HUES48 (cell line): ENCODE results near the gene CYP4F2.
"Not testable (repeated sequence)": the region's sequence is repeated elsewhere in the genome, so short reads cannot be mapped to it uniquely, and the experiment has no call there.

Experiments
- H3K27ac ChIP-seq: one replicate; pipeline ENCODE4 v1.7.0; 2013; ENCODE audit warnings: low read depth, low read length, inconsistent platforms
- H3K27me3 ChIP-seq: 2 replicates; pipeline ENCODE4 v1.6.1; 2013; ENCODE audit warnings: mild to moderate bottlenecking, low read length; ENCODE audit not compliant: control insufficient read depth, insufficient read depth
- H3K36me3 ChIP-seq: 2 replicates; pipeline ENCODE4 v1.6.1; 2013; ENCODE audit warnings: low read length; ENCODE audit not compliant: control insufficient read depth, insufficient read depth
- H3K4me1 ChIP-seq: 2 replicates; pipeline ENCODE4 v1.6.1; 2013; ENCODE audit warnings: mild to moderate bottlenecking, low read length; ENCODE audit not compliant: control insufficient read depth, insufficient read depth
- H3K4me3 ChIP-seq: 2 replicates; pipeline ENCODE4 v1.5.1; 2013; ENCODE audit warnings: mild to moderate bottlenecking, low read depth, low read length
- H3K9ac ChIP-seq: 2 replicates; pipeline ENCODE4 v1.6.1; 2013; ENCODE audit warnings: mild to moderate bottlenecking, low read depth, low read length, moderate library complexity
- H3K9me3 ChIP-seq: 2 replicates; pipeline ENCODE4 v1.6.1; 2013; ENCODE audit warnings: low read length; ENCODE audit not compliant: control insufficient read depth, insufficient read depth

CYP4F2 gene

DNA sequence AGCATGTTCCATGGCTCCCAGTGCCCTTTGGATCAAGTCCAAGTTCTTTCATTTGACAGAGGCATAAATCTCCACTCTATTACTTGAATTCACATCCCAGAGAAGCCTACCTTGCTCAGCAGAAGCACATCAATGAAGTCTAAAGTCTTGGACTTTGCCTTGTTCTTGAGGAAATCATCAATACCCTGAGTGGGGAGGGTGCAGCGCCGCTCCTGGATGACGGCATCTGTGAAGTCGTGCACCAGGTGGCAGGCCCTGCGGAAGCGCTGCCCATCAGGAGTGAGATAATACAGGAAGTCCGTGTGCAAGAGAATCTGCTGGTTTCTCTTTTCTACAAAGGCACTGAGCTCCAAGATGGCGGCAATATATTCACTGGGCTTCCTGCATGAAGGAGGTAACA is 25.8 kb upstream of the CYP4F2 start:
- Histone ChIP-seq H3K4me3 (no peak overlapping the region), H3K9ac (no peak overlapping the region), H3K4me1 (no peaks in the 10 kb centered on the region), H3K9me3 (peaks cover 86% of the 10 kb centered on the region), H3K27me3 (no peaks in the 10 kb centered on the region), H3K36me3 (no peaks in the 10 kb centered on the region), H3K27ac (no peak overlapping the region)

- H3K36me3 ChIP-seq: no peaks in the 10 kb centered on the region
- H3K4me1 ChIP-seq: no peaks in the 10 kb centered on the region
- H3K27ac ChIP-seq: no peak overlapping the region
- no peaks in the 10 kb centered on the region for H3K27me3 ChIP-seq
- peaks cover 84% of the 10 kb centered on the region for H3K9me3 ChIP-seq
- H3K4me3 ChIP-seq: no peak overlapping the region
- H3K9ac ChIP-seq: no peak overlapping the region
Measured at GRCh38 chr19:15922021-15922420, 24.1 kb upstream of the CYP4F2 start.

- Histone ChIP-seq H3K9me3 (peaks cover 88% of the 10 kb centered on the region), H3K27me3 (no peaks in the 10 kb centered on the region), H3K27ac (no peak overlapping the region)
Measured at GRCh38 chr19:15919243-15919642, 21.4 kb upstream of the CYP4F2 start.

GRCh38 chr19:15915109-15915508 is 17.2 kb upstream of the CYP4F2 start:
- Histone ChIP-seq H3K9me3 (peaks cover 83% of the 10 kb centered on the region), H3K4me3 (no peak overlapping the region)

More at GRCh38 chr19:15919243-15919642, 21.4 kb upstream of the CYP4F2 start:
- Histone ChIP-seq H3K4me3 (no peak overlapping the region), H3K4me1 (no peaks in the 10 kb centered on the region), H3K9ac (no peak overlapping the region), H3K36me3 (no peaks in the 10 kb centered on the region)

GRCh38 chr19:15913830-15914229 is 16.0 kb upstream of the CYP4F2 start:
- Histone ChIP-seq H3K9me3 (peaks cover 82% of the 10 kb centered on the region), H3K4me1 (no peaks in the 10 kb centered on the region), H3K4me3 (no peak overlapping the region), H3K36me3 (no peaks in the 10 kb centered on the region), H3K27me3 (no peaks in the 10 kb centered on the region), H3K9ac (no peak overlapping the region), H3K27ac (no peak overlapping the region)

More at GRCh38 chr19:15915109-15915508, 17.2 kb upstream of the CYP4F2 start:
- no peak overlapping the region for H3K27ac ChIP-seq
- H3K9ac ChIP-seq: no peak overlapping the region
- no peaks in the 10 kb centered on the region for H3K27me3 ChIP-seq
- H3K4me1 ChIP-seq: no peaks in the 10 kb centered on the region
- no peaks in the 10 kb centered on the region for H3K36me3 ChIP-seq

DNA sequence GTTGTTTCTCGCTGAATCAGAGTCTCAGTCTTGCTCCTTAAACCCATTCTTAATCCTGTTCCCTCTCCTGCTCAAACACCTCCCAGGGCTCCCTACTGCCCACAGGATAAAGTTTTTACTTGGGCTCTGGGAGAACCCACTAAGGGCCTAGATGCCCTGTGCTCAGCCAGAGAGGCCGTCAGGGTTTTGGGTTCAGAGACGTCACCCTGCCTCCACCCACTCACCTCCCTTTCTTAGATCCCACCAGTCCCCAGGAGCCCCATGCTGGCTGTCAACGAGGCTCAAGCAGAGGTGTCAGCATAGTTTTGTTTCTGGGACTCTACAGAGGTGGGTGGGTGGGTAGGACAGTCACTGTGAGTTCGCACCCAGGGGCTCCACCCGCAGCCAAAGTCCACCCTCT is 15.5 kb upstream of the CYP4F2 start:
- no peaks in the 10 kb centered on the region for H3K36me3 ChIP-seq
- no peak overlapping the region for H3K4me3 ChIP-seq
- no peaks in the 10 kb centered on the region for H3K27me3 ChIP-seq
- no peak overlapping the region for H3K9ac ChIP-seq
- no peaks in the 10 kb centered on the region for H3K4me1 ChIP-seq
- H3K9me3 ChIP-seq: peaks cover 82% of the 10 kb centered on the region
- no peak overlapping the region for H3K27ac ChIP-seq

DNA sequence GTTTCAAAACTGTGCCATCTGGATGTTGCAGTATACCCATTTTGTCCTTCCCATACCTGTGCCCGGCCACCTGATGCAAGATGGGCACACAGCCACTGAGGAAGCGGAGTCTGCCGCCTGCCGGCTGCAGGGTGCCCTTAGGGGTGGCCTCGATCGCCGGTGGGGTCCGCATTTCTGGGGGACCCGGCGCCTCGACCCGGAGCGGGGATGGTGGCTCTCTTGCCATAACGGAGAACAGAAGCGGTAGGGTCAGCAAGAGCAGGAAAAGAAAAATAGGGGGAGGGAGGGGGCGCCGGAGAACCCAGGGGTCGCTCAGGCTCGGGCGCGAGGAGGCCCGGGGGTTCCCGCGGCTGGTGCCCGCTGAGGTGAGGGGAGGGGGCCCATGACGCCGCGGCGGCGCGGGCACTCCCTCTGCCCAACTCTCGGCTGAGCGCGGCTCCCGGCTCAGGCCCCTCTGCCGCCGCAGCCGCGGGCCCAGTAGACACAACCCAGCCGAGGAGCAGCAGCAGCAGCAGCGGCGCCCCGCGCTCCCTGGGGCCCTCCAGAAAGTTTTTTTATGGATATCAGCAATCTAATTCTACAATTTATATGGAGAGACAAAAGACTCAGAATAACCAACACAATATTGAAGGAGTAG is 13.8 kb upstream of the CYP4F2 start:
- no peaks in the 10 kb centered on the region for H3K36me3 ChIP-seq
- no peak overlapping the region for H3K27ac ChIP-seq
- no peaks in the 10 kb centered on the region for H3K4me1 ChIP-seq
- H3K9ac ChIP-seq: no peak overlapping the region
- no peak overlapping the region for H3K4me3 ChIP-seq
- no peaks in the 10 kb centered on the region for H3K27me3 ChIP-seq
- H3K9me3 ChIP-seq: peaks cover 82% of the 10 kb centered on the region

DNA sequence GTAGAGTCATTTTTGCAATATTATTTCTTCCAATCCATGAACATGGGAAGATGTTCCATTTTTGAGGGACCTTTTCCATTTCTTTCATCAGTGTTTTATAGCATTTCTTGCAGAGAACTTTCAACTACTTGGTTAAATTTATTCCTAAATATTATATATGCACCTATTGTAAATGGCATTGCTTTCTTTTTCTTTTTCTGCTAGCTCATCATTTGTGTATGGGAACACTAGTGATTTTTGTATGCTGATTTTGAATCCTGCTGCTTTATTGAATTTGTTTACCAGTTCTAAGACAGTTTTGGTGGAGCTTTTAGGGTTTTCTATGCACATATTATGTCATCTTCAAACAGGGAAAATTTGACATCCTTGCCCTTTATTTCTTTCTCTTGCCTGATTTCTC is 7.2 kb upstream of the CYP4F2 start:
- no peak overlapping the region for H3K9ac ChIP-seq
- H3K4me1 ChIP-seq: no peaks in the 10 kb centered on the region
- no peaks in the 10 kb centered on the region for H3K27me3 ChIP-seq
- no peak overlapping the region; the same call in 1 of the 2 replicates for H3K4me3 ChIP-seq
- no peak overlapping the region for H3K27ac ChIP-seq
- H3K9me3 ChIP-seq: peaks cover 75% of the 10 kb centered on the region
- no peaks in the 10 kb centered on the region for H3K36me3 ChIP-seq

DNA sequence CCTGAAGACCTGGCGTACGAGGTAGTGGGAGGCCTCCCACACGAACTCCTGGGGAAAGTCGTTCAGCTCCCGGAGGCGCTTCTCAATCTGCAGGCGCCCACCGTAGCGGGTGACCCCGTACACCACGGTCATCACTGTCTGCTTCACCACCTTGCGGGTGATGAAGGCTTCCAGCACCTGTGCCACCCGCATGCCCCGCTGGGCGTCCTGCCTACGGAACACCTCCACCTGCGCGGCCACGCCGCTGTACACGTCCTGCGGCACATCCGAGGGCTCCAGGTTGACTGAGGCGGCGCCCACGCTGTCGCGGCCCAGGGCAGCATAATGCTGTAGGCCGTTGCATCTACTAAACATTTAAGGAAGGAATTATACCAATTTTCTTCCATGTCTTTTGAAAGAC is 5.0 kb upstream of the CYP4F2 start:
- H3K4me1 ChIP-seq, H3K9ac ChIP-seq, H3K27ac ChIP-seq, H3K4me3 ChIP-seq, H3K36me3 ChIP-seq, H3K27me3 ChIP-seq: not testable (repeated sequence)
- peaks cover 66% of the 10 kb centered on the region for H3K9me3 ChIP-seq

DNA sequence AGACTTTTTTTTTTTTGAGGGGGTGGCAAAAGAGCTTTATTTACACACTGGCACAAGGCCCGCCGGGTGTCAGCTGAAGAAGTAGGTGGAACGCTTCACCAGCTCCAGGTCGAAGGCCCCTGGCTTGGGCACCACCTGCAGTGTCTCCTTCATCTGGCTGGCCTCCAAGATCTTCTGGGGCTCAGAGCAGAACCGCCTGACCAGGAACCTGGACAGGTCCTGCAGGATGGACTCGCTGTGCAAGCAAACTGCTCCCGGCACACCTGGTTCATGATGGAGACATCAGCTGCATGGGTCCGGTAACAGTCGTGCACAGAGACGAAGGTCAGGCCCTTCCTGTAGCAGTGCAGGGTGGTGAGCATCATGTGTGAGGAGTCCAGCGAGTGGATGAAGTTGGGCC is 4.4 kb upstream of the CYP4F2 start:
- H3K9me3 ChIP-seq: peaks cover 67% of the 10 kb centered on the region
- H3K9ac ChIP-seq: no peak overlapping the region
- H3K4me3 ChIP-seq: no peak overlapping the region
- no peaks in the 10 kb centered on the region for H3K36me3 ChIP-seq
- no peak overlapping the region for H3K27ac ChIP-seq
- no peaks in the 10 kb centered on the region for H3K27me3 ChIP-seq
- no peaks in the 10 kb centered on the region for H3K4me1 ChIP-seq

GRCh38 chr19:15900504-15900903 is 2.6 kb upstream of the CYP4F2 start:
- no peaks in the 10 kb centered on the region for H3K36me3 ChIP-seq
- H3K27ac ChIP-seq: no peak overlapping the region
- no peaks in the 10 kb centered on the region for H3K4me1 ChIP-seq
- H3K27me3 ChIP-seq: no peaks in the 10 kb centered on the region
- no peak overlapping the region for H3K9ac ChIP-seq
- no peak overlapping the region for H3K4me3 ChIP-seq
- H3K9me3 ChIP-seq: peaks cover 68% of the 10 kb centered on the region
